ENCODE measurements around the gene NFX1.

GRCh38 chr9:33416996-33417395 lies 126.7 kb downstream of the NFX1 start:
- TF ChIP-seq EZH2 (IDR thresholded peaks at IDR 0.05; ENCODE audit: insufficient read depth, low read length) (no peak), CTCF (IDR thresholded peaks at IDR 0.05; ENCODE audit: insufficient read depth, low read depth, low read length) (no peak)
